ENCODE measurements around the gene SIL1.

DNA sequence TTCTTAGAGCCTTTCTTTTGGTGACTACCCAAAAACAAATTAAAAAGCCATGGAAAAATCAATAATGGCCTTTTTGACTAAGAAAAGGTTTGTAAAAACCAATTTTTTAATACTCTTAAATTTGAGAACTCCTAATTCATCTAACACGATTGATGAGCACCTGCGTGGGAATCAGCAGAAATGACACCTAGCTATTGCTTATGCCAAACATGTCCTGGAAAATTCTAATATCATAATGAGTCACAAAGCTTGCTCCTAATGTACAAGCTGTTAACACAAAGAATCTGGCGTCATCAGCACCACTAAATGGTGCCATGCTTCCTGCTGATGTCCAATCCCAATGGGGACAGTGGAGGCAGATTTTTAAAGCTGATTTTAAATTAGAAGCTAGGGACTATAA lies 176.8 kb downstream of the SIL1 start:
- no peak for TF ChIP-seq POLR2AphosphoS5 (IDR thresholded peaks at IDR 0.05)
- TF ChIP-seq POLR2A (IDR thresholded peaks at IDR 0.05) = no peak
- TF ChIP-seq, protein P1, sequence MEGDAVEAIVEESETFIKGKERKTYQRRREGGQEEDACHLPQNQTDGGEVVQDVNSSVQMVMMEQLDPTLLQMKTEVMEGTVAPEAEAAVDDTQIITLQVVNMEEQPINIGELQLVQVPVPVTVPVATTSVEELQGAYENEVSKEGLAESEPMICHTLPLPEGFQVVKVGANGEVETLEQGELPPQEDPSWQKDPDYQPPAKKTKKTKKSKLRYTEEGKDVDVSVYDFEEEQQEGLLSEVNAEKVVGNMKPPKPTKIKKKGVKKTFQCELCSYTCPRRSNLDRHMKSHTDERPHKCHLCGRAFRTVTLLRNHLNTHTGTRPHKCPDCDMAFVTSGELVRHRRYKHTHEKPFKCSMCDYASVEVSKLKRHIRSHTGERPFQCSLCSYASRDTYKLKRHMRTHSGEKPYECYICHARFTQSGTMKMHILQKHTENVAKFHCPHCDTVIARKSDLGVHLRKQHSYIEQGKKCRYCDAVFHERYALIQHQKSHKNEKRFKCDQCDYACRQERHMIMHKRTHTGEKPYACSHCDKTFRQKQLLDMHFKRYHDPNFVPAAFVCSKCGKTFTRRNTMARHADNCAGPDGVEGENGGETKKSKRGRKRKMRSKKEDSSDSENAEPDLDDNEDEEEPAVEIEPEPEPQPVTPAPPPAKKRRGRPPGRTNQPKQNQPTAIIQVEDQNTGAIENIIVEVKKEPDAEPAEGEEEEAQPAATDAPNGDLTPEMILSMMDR (IDR thresholded peaks at IDR 0.05) = no peak
